ENCODE results near the gene MXD3.
"Not testable (repeated sequence)": the region's sequence is repeated elsewhere in the genome, so short reads cannot be mapped to it uniquely, and the experiment has no call there.

MXD3 gene

DNA sequence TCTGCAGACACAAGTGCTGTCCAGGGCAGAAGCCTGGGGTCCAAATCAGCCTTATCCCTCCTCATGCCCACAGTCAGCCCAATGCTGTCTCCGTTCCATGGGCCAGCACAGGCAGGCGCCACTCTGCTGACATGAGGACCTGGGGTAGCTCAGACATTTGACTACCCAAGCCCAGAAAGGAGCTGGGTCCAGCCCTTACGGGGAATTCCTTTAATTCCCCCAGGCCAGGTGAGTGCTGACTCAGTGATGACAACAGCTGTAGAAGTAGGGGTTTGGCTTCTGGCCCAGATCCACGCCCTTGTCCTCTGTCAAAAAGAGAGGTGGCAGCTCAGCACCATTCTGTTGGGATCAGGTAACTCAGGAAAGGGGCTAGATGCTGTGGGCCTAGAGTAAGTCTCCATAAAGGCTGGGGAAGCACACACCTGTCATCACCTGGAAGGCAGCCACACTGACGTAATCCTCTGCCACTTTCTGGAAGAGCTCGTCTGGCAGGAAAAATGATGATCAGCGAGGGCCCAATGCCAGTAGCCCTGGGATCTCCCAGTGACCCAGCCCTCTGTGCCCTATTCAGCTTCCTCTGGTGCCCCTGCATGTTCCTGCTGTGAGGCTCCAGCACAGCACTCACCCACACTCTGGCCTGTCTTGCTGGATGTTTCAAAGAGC is 10.1 kb downstream of the MXD3 start:
- no peak for DNase-seq

DNA sequence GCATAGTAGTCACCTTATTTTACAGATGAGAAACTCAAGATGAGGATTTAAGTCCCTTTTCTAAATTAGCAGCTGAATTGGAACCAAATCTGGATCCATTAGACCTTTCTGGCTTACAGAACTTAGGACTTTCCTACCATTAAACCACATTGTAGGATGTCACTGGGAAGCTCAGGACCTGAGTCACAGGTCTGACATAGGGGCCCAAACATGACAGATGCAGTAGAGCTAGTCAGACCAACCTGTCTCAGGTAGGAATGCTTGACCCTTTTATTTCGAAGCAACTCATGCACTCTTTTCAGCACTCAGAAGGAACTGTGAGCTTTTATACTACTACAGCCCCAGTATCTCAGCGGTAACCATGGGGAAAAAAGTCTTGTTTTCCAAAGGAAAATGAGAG is 10.7 kb downstream of the MXD3 start:
- no peak for DNase-seq

GRCh38 chr5:177300236-177300880 is 11.3 kb downstream of the MXD3 start:
- DNase-seq, result no peak

- no peak for DNase-seq
These were observed 12.0 kb downstream of the MXD3 start for GRCh38 chr5:177299697-177300096.

GRCh38 chr5:177297922-177298321 is 13.8 kb downstream of the MXD3 start:
- no peak for DNase-seq

- no peak for DNase-seq
These were observed 15.1 kb downstream of the MXD3 start for GRCh38 chr5:177296581-177296980.

DNA sequence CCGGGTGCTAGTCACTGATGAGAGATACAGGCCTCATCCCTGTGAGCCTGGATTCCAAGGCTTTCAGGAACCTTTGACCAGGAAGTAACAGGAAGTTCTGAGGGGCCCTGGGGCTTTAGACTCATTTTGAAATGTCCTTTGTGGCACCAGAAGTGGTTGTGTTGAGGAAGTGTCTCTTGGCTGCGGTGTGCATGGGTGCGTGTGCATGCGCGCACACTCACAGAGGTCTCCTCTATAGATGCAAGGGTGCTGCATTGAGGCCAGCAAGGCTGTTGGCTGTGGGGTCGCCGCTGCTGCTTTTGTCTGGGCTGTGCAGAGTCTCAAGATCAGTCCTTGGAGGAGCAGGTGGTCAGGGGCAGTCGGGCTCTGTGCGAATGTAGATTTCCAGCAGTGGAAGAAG is 15.8 kb downstream of the MXD3 start:
- no peak for DNase-seq

DNA sequence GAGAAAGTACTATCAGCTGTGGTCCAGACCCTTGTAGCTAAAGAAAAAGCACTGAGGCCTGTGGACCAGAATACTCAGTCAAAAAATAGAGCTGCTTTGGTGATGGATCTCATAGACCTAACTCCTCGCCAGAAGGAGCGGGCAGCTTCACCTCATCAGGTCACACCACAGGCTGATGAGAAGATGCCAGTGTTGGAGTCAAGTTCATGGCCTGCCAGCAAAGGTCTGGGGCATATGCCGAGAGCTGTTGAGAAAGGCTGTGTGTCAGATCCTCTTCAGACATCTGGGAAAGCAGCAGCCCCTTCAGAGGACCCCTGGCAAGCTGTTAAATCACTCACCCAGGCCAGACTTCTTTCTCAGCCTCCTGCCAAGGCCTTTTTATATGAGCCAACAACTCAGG is 17.1 kb downstream of the MXD3 start:
- no peak for DNase-seq

GRCh38 chr5:177293819-177294581 is 17.7 kb downstream of the MXD3 start:
- DNase-seq, result no peak

GRCh38 chr5:177291735-177292134 is 20.0 kb downstream of the MXD3 start:
- no peak for DNase-seq

GRCh38 chr5:177290816-177291596 is 20.7 kb downstream of the MXD3 start:
- DNase-seq, result no peak

DNA sequence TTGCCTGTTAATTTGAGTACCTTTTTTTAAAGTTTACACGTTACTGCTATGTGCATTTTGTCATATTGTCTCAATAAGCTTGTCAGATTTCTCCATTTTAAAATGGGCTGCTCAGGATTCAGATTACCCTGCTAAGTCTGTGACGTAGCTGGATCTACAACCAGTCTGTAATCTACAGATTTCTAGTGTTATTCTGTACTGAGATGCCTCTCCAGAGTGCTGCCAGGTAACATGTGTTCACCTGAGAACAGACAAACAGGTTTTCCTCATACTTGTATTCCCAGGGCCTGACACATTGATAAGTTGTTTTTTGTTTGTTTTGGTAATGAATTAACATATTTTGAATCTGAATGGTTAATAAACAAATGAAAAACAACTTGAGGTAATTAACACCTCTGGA is 23.5 kb downstream of the MXD3 start:
- DNase-seq, result no peak

- no peak for DNase-seq
These were observed 34.8 kb downstream of the MXD3 start for GRCh38 chr5:177276886-177277285.

DNA sequence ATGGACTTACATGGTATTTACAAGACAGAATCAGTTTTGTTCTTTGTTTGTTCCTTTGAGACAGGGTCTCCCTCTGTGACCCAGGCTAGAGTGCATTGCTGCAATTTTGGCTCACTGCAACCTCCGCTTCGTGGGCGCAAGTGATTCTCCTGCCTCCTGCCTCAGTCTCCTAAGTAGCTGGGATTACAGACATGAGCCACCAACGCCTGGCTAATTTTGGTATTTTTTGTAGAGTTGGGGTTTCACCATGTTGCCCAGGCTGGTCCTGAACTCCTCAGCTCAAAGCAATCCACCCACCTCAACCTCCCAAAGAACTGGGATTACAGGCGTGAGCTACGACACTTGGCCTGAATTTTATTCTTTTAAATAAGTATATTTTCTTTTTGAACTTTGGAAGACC is 35.8 kb downstream of the MXD3 start:
- DNase-seq, result no peak

DNA sequence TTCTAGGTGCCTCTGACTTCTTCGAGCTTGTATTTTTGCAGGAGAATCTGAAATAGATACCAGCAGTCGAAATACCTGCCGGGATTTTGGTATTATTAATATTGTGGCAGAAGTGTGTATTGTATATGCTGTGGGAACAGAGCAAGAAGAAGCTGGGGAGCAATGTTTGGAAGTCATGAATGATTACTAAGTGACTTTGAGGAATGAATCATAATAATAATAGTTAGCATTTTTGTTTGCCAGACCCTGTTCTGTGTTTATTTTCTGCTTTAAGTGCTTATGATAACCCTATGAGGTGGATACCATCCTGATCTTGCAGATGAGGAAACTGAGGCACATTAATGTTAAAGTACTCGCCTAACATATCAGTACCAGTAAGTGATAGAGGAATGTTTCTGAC is 40.6 kb downstream of the MXD3 start:
- DNase-seq, result no peak

DNA sequence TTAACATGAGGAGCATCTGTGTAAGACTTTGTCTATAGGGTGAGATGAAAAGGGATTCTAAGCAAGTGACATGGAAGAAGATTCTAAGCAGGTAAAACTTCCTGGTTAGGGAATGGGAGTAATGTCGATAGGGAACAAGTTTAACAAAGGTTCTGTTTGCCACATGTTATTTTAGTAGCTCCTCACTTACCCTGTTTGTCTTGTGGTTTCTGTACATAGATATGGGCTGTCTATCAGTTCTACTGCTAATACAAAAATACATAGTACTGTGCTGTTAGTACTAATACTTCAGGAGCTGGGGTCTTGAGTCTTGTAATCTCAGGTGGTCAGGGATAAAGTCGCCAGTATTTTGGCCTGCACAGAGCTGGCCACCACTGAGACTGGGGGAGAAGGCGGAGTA is 41.0 kb downstream of the MXD3 start:
- no peak for DNase-seq

DNA sequence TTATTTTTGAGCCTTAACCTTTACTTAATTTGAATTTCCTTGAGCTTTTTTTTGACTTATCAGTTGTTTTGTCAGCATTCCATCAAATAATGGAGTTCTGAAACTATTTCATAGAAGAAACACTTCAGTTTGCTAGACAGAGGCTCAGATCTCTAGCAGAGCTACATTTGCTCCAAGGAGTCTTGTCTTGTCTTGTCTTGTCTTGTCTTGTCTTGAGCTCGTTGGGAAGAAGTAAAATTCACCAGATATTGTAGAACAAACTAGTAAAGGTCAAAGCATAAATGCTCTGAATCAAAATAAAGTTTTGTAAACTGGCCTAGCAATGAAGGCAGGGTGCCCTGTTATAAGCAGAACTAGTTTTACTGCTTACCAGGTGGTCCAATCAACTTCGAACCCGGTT is 41.7 kb downstream of the MXD3 start:
- DNase-seq, result no peak

GRCh38 chr5:177269232-177269895 is 42.3 kb downstream of the MXD3 start:
- DNase-seq, result no peak

GRCh38 chr5:177265395-177265794 is 46.3 kb downstream of the MXD3 start:
- no peak for DNase-seq

- no peak for DNase-seq
These were observed 47.5 kb downstream of the MXD3 start for GRCh38 chr5:177264178-177264577.

DNA sequence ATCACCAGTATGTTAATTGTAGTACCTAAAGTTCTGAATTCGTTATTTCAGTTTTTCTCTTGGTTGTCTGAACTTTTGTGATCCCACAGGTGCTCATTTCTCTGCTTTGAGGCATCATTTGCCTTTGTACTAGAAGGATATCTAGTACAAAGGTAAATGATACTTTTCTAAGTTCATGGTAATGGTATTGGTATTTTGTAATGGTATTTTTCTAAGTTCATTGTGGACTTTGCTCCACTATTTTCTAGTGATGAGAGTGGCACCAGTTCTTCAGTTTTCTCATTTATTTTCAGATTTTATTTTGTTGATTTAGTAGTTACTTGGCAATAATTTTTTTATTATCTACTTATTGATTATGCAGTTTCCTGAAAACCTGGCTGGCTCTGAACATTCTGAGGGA is 50.2 kb downstream of the MXD3 start:
- DNase-seq, result no peak

GRCh38 chr5:177260961-177261360 is 50.7 kb downstream of the MXD3 start:
- no peak for DNase-seq

- not testable (repeated sequence) for DNase-seq
These were observed 53.0 kb downstream of the MXD3 start for GRCh38 chr5:177258711-177259110.
